ENCODE measurements around the gene CKAP2L.
A peak's percentile ranks its signal among the peaks of the same experiment; 100 is the strongest.

CKAP2L gene

GRCh38 chr2:112694182-112694581 lies 70.2 kb downstream of the CKAP2L start:
- Mint-ChIP-seq H3K4me3 (no peak overlapping the region), H3K9me3 (no peaks in the 10 kb centered on the region), H3K27ac (no peak overlapping the region), H3K36me3 (ENCODE audit: low read depth) (no peaks in the 10 kb centered on the region), H3K4me1 (peaks cover 6% of the 10 kb centered on the region), H3K27me3 (ENCODE audit: low read depth) (peaks cover 9% of the 10 kb centered on the region)
- no peak for TF ChIP-seq CTCF (IDR thresholded peaks at IDR 0.05; ENCODE audit: unreplicated experiment in 3 of 3)

GRCh38 chr2:112693596-112693995 lies 70.8 kb downstream of the CKAP2L start:
- peaks cover 12% of the 10 kb centered on the region for H3K27me3 Mint-ChIP-seq (ENCODE audit: low read depth)
- H3K9me3 Mint-ChIP-seq, result no peaks in the 10 kb centered on the region
- H3K4me3 Mint-ChIP-seq, result no peak overlapping the region
- no peak overlapping the region for H3K27ac Mint-ChIP-seq
- no peaks in the 10 kb centered on the region for H3K36me3 Mint-ChIP-seq (ENCODE audit: low read depth)
- no peak for TF ChIP-seq CTCF (IDR thresholded peaks at IDR 0.05; ENCODE audit: unreplicated experiment in 3 of 3)
- peaks cover 6% of the 10 kb centered on the region for H3K4me1 Mint-ChIP-seq

- H3K4me1 Mint-ChIP-seq, result peaks cover 6% of the 10 kb centered on the region
- H3K36me3 Mint-ChIP-seq (ENCODE audit: low read depth), result no peaks in the 10 kb centered on the region
- peaks cover 12% of the 10 kb centered on the region for H3K27me3 Mint-ChIP-seq (ENCODE audit: low read depth)
- no peak overlapping the region for H3K4me3 Mint-ChIP-seq
- H3K9me3 Mint-ChIP-seq, result no peaks in the 10 kb centered on the region
- no peak for TF ChIP-seq CTCF (IDR thresholded peaks at IDR 0.05; ENCODE audit: unreplicated experiment in 3 of 3)
- peak overlapping the region in 1 of 3 experiments; percentile 62 for H3K27ac Mint-ChIP-seq
Measured at GRCh38 chr2:112692918-112693317, 71.5 kb downstream of the CKAP2L start.

- TF ChIP-seq CTCF (IDR thresholded peaks at IDR 0.05; ENCODE audit: unreplicated experiment in 3 of 3), result no peak
Measured at GRCh38 chr2:112692495-112692911, 71.9 kb downstream of the CKAP2L start.

GRCh38 chr2:112691881-112692281 lies 72.5 kb downstream of the CKAP2L start:
- peaks cover 12% of the 10 kb centered on the region for H3K27me3 Mint-ChIP-seq (ENCODE audit: low read depth)
- no peaks in the 10 kb centered on the region for H3K36me3 Mint-ChIP-seq (ENCODE audit: low read depth)
- no peak overlapping the region for H3K27ac Mint-ChIP-seq
- H3K4me3 Mint-ChIP-seq, result no peak overlapping the region
- H3K9me3 Mint-ChIP-seq, result no peaks in the 10 kb centered on the region
- no peak for TF ChIP-seq CTCF (IDR thresholded peaks at IDR 0.05; ENCODE audit: unreplicated experiment in 3 of 3)
- peaks cover 6% of the 10 kb centered on the region for H3K4me1 Mint-ChIP-seq

More at GRCh38 chr2:112692495-112692911, 71.9 kb downstream of the CKAP2L start:
- peak overlapping the region in 1 of 3 experiments; percentile 62 for H3K27ac Mint-ChIP-seq
- no peaks in the 10 kb centered on the region for H3K36me3 Mint-ChIP-seq (ENCODE audit: low read depth)
- peaks cover 12% of the 10 kb centered on the region for H3K27me3 Mint-ChIP-seq (ENCODE audit: low read depth)
- no peak overlapping the region for H3K4me3 Mint-ChIP-seq
- H3K9me3 Mint-ChIP-seq, result no peaks in the 10 kb centered on the region
- peaks cover 6% of the 10 kb centered on the region for H3K4me1 Mint-ChIP-seq

- H3K36me3 Mint-ChIP-seq (ENCODE audit: low read depth), result no peaks in the 10 kb centered on the region
- TF ChIP-seq CTCF (IDR thresholded peaks at IDR 0.05; ENCODE audit: unreplicated experiment in 3 of 3), result peak; percentile 35 to 36 (median 36)
- H3K4me3 Mint-ChIP-seq, result no peak overlapping the region
- peak overlapping the region in 1 of 3 experiments; percentile 60 for H3K27ac Mint-ChIP-seq
- no peaks in the 10 kb centered on the region for H3K9me3 Mint-ChIP-seq
- peaks cover 6% of the 10 kb centered on the region for H3K4me1 Mint-ChIP-seq
- H3K27me3 Mint-ChIP-seq (ENCODE audit: low read depth), result peaks cover 12% of the 10 kb centered on the region
Measured at GRCh38 chr2:112690853-112691401, 73.5 kb downstream of the CKAP2L start.
